ENCODE data around the gene KLHL40.

- TF ChIP-seq FOXK2 (IDR thresholded peaks at IDR 0.05) (no peak), SP1 (IDR thresholded peaks at IDR 0.05) (no peak), HDGF (IDR thresholded peaks at IDR 0.05; ENCODE audit: borderline replicate concordance) (no peak)
Measured at GRCh38 chr3:42655980-42656679, 29.2 kb upstream of the KLHL40 start.
